SK-N-DZ (cell line): Measurements from ENCODE around the gene TOMM70.

Experiments
- DNase-seq: peaks from one replicate; pipeline ENCODE4 v3.0.0-alpha.2; 2015; ENCODE audit warnings: low spot score

The TOMM70 gene

DNA sequence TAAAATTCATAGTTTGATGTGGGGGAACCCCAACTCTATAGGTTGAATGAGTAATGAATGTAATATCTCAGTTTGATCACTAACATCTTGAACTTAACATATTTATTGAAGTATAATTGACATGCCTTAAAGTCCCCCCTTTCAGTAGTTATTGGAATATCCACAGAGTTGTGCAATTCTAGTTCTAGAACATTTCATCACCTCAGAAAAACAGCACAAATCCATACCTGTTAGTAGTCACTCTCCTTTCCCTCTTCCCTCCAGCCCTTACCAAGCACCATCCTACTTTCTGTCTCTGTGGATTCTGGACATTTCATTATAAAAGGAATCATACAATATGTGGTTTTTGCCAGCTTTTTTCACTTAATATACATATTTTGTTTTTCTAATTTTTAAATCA is 75.1 kb downstream of the TOMM70 start:
- DNase-seq = no peak

- no peak for DNase-seq
Observed at GRCh38 chr3:100324044-100324443, 76.8 kb downstream of the TOMM70 start.

DNA sequence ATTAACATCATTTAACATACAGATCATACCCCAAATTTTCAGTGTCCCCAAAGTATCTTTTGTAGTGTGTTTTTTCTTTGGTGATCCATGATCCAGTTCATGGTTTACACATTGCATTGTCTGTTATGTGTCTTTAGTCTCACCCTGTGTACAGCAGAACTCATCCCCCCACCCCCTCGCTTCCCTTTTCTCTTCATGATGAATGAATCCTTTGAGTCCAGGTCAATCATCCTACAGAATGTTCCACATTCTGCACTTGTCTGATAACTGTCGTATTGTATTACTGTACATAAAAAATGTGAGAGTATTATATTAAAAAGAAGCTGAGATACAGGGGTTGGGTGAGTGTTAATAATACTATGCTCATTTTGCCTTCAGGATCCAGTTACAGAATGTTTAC is 80.9 kb downstream of the TOMM70 start:
- no peak for DNase-seq

DNA sequence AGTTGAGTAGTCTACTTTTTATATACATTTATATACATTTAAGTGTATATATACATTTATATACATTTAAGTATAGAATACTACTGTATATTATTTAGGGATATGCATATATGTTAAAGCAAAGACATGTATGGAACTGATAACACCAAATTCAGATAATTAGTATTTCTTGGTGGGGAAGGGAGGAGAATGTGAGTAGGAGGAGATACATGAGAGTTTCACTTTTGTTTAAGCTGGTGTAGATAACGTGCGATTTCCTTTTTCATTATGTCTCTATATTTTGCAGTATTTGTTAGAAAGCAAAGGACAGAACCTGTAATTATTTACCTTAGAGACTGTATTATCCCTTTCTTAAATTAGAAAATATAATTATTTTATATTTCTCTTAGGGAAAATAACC is 83.0 kb downstream of the TOMM70 start:
- DNase-seq = no peak

GRCh38 chr3:100316641-100317069 is 84.2 kb downstream of the TOMM70 start:
- peak; percentile 38 for DNase-seq
